ENCODE data around the gene TLE2.

DNA sequence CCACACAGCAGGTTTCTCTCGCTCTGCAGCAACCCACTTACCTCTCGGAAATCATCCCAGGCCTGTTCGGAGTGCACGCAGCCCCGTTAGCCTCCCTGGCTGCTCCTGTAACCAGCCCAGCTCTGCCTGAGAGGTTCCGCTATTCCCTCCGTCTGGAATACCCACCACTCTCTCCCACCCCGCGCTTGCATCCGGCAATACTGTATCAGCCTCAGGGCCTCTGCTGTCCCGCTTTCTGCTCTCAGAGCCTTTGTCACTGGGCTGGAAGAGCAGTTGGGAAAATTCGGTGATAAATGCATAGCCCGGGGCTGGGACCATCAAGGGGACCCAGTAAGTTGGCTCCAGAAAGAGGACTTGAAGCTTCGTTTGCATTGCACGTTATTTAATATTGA lies 52.5 kb downstream of the TLE2 start:
- TF ChIP-seq RAD21 (IDR thresholded peaks at IDR 0.05; ENCODE audit: low read length): no peak
- no peak for TF ChIP-seq EP300 (IDR thresholded peaks at IDR 0.05; ENCODE audit: borderline replicate concordance in 1 of 2, low read depth in 1 of 2, low read length in 1 of 2)
- no peak for TF ChIP-seq CTCF (IDR thresholded peaks at IDR 0.05)
- no peak for TF ChIP-seq SIN3A (IDR thresholded peaks at IDR 0.05; ENCODE audit: borderline replicate concordance, low read depth, low read length)
- TF ChIP-seq RFX5 (IDR thresholded peaks at IDR 0.05; ENCODE audit: low read length): no peak
- TF ChIP-seq TAF1 (IDR thresholded peaks at IDR 0.05; ENCODE audit: borderline replicate concordance, low read depth, low read length): no peak
- TF ChIP-seq REST (IDR thresholded peaks at IDR 0.05; ENCODE audit: low read depth, low read length): no peak
- no peak for TF ChIP-seq MAX (IDR thresholded peaks at IDR 0.05; ENCODE audit: low read depth)
- TF ChIP-seq IRF3 (IDR thresholded peaks at IDR 0.05; ENCODE audit: low read depth, low read length): no peak
- no peak for TF ChIP-seq POLR2AphosphoS5 (IDR thresholded peaks at IDR 0.05; ENCODE audit: low read depth, low read length)
- no peak for TF ChIP-seq FOSL2 (IDR thresholded peaks at IDR 0.05; ENCODE audit: borderline replicate concordance, low read depth)
- no peak for TF ChIP-seq PBX3 (IDR thresholded peaks at IDR 0.05)
